SKM-1 (cell line): Measurements from ENCODE around the gene ZIC1.

Experiments
- DNase-seq: peaks from one replicate; lab custom pipeline; 2025; ENCODE audit not compliant: unreplicated experiment; lab: John Stamatoyannopoulos, UW

Gene ZIC1

DNA sequence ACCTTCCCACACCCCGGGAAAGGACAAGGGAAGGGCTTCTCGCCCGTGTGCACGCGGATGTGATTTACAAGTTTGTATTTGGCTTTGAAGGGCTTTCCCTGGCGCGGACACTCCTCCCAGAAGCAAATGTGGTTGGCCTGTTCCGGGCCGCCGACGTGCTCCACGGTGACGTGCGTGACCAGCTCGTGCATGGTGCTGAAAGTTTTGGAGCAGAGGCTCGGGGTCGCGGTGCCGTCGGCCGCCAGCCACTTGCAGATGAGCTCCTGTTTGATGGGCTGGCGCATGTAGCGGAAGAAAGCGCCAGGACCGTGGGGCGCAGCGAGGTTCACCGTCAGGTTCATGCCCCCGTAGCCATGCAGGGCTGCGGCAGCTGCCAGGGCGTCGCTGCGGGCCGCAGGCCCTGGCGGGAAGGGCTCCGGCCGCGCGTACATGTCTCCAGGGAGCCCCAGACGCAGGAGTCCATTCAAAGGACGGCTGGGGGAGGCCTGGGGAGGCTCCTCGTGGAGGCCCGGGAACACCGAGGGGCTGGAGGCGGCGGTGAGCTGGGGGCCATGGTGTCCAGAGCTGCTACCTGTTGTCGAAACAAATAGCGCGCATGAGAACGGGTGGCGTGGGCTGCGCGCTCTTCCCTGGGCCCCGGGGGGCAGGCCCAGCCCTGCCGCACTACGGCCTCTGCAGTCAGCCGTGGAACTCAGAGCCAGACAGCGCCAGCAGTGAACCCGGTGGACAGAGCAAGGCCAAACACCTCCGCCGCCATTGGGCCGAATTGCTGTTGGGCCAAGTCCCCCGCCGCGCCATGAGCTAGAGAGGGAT lies 13.1 kb upstream of the ZIC1 start:
- DNase-seq = no peak

DNA sequence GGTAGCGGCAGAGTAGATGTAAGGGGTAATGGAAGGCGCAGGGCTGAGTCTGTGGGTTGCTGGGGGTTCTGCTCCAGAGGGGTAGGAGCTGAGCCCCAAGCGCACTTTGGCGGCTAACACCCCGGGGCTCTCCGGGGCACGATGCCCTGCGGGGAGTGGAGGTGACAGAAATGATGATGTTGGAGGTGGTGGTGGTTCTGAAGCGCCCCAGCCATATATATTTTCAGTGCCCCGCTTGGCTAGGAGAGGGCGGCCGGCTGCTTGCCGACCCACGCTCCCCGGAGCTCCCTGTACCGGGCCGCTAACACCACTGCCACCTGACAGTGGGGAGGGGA lies 12.5 kb upstream of the ZIC1 start:
- no peak for DNase-seq

DNA sequence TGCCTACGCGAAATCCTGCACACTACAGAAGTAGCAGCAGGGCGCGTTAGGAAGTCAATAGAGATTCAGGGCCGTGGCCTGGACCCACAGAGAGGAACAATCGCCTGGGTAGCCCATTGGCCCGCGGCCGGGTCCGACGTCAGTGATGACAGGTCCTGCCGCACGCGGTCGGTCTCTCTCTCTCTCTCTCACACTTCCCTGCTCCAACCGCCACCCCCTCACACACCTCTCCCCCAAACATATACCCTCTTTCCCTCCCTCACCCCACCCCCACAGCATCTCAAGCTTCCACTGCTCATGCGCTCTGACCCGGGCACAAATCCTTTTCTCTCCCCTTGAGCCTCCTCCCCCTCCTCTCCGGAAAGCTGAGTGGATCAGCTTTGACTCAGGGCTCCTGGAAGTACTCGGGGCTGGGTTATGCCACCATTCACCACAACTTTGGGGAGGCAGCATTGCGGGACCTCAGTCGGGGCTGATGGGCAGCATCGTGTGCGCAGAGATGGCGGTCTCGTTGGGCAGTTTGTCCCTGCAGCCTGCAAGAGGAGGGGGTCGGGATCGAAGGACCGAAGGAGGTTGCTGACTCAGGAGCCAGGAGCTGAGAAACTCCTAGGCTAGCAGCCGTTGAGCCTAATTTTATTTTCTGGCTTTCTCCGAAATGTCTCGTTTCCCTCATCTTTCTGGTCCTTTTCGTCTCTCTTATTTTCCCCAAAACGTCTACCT lies 11.8 kb upstream of the ZIC1 start:
- DNase-seq = no peak

DNA sequence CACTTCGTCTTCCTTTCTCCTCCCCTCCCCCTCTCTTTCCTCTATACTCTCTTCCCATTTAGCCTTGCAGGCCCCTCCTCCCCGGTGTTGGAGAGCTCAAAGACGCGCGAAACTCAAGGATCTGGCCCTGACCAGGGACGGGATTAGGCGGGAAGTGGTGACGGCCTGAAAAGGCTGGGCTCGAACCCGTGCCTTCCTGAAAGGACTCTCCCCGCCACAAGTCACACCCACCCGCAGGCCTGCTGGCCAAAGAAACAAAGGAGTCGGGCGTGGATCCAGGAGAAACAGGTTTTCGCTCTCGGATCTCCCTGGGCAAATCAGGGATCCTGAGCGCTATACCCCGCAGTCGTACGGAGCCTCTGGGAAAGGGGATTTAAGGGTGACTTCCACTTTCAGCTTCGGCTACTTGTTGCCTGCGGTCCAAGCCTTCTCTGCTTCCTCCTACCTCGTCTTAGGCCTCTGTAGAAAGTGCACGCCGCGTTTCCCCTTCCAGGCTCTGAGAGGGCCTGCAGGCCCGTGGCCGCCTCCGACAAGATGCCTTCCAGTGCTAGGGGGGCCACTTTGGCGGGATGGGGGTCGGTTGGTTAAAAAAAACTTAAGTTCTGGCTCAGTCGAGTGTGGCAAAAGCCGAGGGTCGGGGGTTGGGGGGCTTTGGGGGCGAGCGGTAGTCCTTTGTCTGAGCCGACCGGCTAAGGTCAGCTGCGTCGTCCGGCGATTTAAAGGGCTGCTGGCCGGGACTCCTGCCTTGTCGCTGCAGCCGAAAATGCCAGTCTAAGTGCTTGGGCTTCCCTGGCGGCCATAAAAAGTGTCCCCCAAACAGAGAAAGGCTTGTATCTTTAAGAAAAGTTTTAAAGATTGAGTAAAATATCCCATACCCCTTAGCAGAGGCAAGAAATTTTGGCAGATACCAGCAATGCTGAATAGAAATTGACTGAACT lies 11.0 kb upstream of the ZIC1 start:
- DNase-seq = no peak

DNA sequence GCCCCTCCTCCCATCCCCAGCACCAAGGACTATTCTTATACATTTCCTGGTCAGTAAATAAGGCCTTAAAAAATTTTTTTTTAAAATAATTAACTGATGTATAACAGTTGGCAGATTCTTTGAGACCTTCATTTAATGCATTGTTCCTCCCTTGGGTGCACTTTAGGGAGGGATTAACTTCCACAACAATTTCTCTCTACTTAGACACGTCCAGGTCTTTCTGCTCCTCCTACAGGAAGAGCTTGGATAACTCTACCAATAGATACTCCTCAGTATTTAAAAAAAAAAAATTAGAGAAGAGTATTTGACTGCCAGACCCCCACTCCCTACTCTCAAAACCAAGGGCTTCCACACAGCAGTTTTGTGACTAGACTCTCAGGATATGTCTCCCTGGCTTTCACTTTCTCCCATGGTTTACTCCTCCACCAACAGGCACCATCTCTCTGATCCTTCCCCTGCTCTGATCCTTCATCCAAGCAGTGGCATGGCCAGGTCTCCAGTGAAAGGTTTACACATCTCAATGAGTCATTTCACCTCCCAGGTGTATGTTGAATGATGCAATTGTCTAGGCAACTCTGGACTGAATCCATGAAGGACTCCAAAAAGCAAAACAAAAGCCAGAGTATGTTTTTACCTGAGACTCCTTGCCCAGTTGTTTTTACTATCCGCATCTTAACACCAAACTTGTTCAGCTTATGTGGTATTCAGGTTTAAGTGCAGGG lies 10.2 kb upstream of the ZIC1 start:
- DNase-seq = no peak

DNA sequence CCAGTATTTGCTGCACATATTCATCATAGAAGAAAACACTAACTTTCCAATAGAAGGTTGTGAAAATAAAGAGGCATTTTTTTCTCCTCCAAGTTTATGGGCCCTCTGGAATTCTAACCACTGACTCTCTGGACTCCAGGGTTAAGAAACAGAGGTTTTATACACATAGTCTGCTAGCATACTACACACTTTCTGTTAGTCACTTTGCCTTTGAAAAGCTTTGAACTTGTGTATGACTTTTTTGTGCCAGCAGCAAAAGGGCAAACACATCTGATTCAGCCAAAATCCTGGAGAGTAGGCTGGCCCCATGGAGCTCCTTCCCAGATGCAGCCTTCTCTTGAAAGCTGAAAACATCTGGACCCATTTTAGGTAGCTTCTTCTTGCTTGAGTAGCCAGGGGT lies 9.1 kb upstream of the ZIC1 start:
- DNase-seq = no peak

DNA sequence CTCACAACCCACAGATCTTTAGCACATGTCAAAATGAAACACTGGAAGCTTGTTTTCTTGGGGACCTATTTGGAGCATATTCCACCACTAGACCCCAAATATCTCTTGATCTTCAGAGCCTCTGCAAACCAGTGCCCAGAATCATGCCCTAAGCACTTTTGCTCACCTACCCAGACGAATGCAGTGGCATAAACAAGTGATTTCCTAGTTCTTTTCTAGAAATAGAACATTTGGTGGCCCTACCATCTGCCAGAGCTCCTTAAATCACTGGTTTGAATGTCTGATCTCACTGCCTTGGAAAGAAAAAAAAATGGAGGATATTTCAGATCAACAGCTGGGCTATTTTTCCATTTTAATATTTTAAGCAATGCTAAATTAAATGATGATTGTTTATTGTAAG lies 8.2 kb upstream of the ZIC1 start:
- DNase-seq = no peak

DNA sequence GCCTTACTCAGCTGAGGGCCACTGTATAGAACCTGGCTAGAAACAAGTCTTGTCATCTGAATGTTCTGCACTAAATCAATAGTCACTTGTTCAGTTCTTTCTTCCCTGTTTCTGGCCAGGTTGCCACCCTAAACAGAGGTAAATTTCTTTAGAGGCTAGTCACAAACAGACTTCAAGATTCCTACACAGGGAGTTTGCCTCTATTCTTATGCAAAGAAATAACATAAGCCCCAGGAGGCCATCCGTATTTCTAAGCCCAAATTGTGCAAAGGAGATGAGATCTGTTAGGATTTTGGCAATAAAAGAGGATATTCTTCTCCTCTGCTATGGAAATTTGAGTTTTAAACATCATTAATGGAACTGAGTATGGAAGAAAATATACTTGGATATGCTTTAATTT lies 7.7 kb upstream of the ZIC1 start:
- DNase-seq = no peak

DNA sequence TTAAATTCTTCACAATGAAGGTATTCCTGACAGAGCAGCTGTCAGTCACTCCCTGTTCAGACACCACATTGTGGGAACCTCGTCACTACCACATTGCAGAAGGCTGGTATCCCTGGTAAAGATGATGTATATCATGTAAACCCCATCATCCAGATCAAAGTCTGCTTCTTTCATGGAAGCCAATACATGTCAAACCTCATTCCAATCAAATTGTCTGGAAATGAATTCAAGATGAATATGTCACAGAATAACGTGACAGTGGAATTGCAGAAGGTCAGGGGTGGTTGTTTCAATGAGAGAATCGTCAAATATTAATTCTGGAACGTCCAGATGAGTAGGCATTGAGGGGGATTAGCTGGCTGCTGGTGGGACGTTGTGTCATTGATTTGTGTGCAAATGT lies 7.0 kb upstream of the ZIC1 start:
- DNase-seq = no peak

DNA sequence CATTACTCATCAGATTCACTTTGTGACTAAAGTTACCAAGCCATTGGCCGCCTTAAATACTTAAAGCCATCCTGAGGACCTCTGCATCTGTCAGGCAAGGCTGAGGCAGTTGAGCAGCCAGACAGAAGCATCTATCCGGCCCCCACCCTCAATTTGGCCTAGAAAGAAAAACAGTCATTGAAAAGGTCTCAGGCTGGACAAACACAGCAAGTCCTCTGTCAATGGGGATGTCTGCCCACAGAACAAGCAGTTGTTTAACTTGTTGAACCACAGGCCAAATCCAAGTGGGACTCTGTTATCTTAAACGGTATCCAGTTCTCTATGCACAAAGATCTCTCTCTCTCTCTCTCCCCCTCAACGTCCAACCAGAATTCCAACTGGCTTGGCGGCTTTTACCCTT lies 5.7 kb upstream of the ZIC1 start:
- DNase-seq = no peak

DNA sequence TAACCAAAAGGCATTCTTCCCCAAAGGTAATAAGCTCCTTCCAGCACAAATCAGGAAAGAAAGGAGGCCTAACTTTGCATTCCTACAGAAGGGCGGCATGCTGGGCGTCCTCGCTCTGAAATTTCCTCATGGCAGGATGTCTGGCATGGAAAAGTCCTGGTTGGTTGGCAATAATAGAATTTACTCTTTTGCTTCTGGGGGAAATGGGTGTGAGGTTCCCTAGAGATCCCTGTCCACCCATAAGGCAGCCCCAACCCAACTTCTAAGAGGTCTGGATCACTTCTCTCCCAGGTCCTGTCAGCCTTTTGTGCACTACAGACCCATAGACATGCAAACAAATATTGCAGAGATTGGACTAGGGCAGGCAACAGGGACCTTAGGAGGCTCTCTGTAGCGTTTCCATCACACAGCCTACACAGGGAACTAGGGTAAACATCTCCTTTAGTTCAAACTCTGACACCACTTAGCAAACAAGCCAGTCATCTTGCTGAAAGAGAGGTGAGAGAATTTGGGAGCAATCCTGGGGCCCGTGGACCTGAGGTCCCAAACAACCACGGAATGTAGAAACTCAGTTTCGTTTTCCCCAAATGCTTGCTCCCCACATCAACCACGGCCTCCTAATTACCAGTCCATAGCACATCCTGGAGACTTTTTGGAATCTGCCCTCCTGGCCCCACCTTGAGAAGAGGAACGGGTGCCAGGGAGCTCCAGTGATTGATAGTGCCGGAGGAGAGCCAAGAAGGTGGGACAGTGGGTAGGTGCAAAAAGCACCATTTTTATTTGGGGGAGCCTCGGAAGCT lies 5.0 kb upstream of the ZIC1 start:
- DNase-seq = no peak

DNA sequence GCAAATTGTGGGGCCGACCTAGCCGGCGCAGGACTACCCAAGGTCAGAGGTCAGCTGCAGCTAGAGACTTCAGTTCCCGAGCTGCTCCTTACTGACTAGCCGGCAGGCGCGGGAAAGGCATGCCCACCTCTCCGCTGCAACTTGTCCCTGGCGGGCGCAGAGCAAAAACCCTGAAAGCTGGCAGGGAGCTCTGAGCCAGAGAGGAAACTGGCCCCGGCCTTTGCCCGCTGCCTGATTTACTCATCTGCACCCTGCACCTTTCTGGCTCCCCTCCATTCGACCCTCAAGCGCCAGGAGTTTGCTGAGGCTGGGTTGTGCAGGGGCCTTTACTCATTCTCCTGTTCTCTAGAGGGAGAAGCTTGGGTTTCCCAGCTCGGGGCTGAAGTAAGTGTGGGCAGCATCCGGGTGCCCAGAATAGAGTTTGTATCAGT lies 4.3 kb upstream of the ZIC1 start:
- DNase-seq = no peak

DNA sequence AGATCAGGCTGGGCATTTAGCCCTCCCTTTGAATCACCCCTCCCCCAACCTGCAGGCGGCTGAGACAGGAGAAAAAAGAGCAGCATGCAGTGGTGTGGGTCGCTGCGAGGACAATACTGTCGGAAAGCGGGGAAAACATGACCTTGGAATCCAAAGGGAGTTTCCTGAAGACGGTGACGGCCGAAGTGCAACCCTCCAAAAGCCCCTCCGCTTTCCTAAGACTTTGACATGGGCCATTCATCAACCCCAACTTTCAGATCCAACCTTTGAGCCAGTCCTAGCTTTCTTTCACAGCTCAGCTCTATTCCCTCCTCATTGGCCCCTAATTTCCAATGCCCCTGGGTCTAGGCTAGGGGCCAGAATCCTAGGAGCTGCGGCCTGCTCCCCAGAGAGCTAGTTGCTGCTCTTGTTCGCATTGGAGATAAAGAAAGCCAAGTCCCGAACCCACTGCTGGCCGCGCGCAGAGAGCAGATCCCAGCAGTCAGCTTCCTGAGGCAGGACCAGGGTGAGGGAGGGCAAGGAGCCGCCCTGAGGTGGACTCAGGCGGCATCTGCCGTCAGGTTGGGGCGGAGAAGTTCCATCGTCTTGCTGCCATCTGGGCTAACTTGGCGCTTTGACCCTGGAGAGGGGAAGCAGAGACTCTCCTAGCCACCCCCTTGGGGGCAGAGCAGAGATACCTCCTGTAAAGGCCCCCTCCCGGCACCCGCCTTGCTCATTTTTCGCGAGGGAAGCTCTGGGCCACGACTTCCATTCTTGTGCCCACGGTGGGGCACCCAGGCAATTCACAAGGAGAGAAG lies 3.7 kb upstream of the ZIC1 start:
- no peak for DNase-seq

DNA sequence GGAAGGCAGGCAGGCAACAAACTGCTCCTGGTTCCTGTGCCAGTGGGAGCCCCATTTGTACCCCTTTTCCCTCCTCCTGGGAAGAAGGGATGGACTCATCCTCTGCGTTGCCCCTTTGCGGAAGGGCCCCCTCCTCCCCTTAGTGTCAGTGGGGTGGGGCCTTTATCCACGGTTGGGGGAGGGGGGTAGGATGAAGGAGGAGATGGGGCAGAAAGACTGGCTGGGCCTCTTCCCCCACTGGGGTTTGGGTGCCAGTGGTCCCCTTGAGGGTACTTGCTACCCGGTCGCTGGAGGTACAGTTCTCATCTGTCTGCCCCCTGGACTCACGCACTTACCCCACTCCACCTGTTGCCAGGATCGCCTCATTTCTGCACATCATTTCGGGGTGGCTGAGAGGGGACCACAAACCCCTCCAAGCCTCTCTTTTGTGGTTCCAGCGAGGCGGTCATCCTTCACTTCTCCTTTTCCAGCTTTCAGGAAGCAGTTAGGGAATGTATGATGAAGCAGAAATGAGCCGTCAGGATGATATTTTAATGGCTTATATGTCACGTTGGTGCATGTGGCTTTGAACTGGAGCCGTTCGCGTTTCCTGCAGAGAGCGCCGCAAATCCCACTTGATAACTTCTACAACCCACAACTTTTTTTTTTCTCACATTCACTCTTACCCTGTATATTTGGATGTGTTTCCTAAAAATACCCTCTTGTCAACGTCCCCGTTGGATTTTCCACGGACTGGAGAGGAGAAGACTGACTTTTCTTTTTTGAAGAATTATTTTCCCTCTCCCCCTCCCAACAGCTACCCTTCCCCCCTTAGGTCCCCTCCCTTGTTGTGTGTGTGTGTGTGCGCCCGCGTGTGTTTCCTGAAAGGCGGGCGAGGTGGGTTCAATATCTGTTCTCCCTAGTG lies 2.9 kb upstream of the ZIC1 start, which contains the start of gene ZIC4:
Gene ZIC4, minus strand, starts transcription at position 516 of the 904 bp plus-strand sequence. CDS start 3,746 bp downstream, outside the sequence.
- DNase-seq = no peak

DNA sequence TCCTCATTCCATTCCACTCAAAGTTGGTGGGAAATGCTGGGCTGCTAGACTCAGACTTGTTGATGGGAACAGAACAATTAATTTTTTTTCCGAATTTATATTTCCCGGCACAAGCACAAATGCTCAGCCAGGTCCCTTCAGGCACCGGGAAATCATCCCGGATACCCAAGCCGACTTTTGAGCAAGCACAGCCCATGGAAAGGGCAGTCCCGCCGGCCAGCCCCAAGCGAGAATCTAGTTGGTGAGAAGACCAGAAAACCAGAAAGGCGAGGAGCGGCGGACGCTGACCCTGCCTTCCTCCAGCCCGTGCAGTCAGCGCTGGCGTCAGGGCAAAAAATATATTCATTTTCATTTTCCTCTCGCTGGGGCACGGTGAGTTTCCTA lies 2.1 kb upstream of the ZIC1 start:
- DNase-seq = no peak

DNA sequence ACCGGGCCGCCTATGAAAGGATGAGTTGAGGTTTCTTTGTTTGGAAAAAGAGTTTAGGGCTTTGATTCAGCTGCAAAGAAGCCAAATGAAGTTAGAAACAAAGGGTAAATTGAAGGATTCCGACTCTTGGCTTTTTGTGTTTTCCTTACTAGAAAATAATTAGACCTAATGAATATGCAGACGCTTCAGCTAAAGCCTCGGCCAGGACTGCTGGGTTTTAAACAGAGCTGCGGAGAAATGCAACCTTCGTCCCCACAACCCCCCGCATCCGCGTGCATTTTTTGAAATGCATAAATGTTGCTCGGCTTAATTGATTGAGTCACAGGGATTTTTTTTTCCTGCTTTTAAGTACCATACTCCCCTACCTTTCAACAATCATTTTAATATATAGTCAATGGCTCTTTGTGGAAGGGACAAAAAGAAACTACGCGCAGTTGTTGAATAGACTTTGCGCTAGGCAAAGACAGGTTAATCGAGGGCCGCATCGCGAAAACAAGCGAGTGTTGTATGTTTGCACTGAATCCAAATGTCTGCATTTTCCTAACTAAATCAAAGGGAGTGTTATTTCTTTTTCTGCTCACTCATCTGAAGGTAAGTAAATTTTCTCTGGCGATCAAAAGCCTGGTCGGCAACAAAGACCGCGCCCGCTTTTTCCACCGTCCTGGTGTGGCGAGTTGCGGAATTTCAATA lies 1.5 kb upstream of the ZIC1 start:
- no peak for DNase-seq

DNA sequence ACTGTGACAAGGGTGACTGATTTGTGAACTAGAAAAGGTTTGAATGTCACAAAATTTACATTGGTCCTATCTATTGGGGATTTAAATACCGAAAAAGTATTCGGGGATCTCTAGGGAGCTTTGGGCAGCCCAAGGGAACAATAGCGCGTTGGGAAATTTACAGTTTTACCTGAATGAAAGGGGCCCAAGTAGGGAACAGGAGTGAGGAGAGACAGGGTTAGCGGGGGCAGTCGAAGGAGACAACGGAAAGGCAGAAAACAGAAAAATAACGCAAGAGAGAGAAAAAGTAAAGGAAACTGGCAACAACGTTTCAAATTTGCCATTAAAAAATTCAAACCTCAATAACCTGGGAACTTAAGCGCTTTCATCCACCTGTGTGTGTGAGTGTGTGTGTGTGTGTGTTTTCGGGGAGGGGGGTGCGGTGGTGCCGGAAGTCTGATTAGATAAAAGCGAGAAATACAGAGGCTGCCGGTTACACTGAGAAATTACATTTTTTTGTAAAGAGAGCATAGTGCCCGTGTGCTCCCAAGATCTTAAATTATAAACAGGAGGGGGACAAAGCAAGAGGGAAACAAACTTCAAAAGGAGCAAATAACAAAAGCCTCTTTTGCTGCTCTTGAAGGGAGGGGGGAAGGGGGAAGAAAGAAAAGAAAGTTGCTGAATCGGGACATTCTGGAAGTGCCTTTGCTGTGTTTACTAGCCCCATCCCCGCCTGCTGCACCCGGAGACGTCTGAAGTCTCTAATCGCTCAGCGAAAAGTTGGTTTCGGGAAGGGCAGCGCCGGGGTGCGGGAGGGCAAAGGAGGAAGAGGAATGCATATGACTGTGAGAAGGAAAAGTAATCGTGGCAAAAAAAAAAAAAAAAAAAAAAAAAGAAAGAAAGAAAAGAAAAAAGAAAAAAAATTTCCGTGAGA lies 721 bp upstream of the ZIC1 start:
- no peak for DNase-seq
